ENCODE data around the gene ITPR1.

ITPR1 gene

GRCh38 chr3:4849739-4850138, 356.6 kb downstream of the ITPR1 start:
- DNase-seq (ENCODE audit: low read depth in 2 of 2), result no peak

DNA sequence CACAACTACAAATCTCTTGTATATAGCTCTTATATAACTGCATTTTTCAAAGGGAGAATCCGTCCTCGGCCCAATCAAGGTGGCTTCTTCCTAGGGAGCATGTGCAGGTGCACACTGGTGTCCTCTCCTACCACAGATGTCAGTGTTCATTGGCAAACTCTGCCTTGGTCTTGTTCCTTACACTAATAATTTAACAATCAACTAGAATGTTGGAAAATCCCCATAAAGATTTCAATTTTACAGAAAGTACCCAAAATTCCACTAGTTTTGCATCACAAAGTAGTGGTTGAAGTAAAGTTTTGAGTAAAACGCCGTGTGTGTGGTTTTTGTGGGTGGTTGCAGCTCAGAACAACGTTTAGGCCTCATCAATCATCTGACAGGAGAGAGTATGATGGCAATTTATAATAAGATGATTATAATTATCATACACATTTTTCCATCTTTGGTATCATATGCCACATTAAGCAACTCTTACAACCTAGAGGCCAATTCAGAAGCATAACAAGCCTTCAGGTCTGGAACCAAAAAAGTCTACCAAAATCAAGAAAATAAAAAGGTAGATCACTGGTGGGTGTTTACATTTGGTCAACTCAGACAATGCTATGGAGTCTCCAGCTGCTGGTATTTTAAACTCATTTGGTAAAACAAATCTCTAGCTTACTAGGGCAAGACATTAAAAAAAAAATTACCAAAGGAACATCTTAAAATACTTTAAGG, 357.2 kb downstream of the ITPR1 start:
- DNase-seq (ENCODE audit: low read depth in 2 of 2), result no peak

GRCh38 chr3:4850928-4851265, 357.7 kb downstream of the ITPR1 start:
- no peak for DNase-seq (ENCODE audit: low read depth in 2 of 2)

DNA sequence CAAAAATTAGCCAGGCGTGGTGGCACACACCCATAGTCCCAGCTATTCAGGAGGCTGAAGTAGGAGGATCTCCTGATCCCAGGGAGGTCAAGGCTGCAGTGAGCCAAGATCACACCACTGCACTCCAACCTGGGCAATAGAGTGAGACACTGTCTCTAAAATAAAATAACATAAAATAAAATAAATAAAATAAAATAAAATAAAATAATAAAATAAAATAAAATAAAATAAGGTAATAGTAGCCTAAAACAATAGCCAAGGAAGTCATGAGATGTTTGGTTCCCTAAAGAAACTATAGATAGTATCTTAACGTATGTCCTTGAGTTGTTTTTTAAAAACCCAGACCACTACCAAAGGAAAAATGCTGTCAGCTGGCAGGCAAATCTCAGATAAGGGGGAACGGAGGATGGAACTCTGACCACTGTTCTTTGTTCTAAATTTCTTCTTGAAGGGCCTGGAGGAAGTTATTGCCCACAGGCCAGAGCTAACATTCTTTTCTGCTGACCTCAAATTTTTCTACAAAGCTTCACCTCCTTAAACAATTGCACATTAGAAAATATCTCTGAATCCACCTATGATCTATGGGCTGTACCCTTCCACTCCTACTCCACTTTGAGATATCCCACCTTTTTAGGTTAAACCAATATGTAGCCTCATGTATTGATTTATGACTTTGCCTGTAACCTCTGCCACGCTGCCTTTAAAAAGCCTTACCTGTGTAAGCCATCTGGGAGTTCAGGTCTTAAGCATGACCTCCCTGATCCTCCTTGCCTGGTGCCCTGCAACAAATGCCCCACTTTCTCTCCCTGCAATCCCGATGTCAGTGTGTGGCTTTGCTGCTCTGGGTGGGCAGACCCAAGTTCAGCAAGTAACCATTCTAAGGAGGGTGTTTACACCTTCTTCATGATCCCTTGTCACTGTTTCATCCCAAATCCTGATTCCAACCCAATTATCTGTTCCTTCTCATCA, 359.9 kb downstream of the ITPR1 start:
- DNase-seq (ENCODE audit: low read depth in 2 of 2), result no peak

DNA sequence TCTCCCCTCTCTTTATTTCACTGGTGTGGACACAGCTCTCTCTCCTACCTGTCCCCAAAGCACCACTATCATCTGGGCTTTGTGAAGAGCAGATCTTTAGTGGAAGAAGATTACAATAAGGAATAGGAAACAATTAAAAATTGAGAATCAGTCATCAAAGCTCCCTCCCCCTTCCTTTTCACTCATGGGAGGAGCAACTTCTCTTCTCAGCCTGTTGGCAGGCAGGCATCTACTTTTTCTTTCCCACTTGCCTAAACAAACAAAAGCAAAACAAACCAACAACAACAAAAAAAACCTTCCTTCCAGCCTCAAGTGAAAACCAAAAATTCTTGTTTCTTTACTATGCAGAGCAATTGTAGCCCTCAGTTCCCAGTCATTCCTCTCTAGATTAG, 360.6 kb downstream of the ITPR1 start:
- DNase-seq (ENCODE audit: low read depth in 2 of 2), result no peak

DNA sequence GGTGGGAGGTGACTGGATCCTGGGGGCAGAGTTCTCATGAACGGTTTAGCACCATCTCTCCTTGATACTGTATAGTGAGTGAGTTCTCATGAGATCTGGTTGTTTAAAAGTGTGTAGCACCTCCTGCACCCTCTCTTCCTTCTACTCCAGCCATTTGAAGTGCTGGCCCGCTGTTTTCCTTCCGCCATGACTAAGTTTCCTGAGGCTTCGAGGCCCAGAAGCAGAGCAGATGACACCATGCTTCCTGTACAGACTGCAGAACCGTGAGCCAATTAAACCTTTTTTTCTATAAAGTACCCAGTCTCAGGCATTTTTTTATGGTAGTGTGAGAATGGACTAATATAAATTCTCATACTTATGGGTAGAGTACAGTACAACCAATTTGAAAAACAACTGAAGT, 362.5 kb downstream of the ITPR1 start:
- no peak for DNase-seq (ENCODE audit: low read depth in 2 of 2)

- DNase-seq (ENCODE audit: low read depth in 2 of 2), result no peak
Measured at GRCh38 chr3:4856136-4856535, 363.0 kb downstream of the ITPR1 start.

DNA sequence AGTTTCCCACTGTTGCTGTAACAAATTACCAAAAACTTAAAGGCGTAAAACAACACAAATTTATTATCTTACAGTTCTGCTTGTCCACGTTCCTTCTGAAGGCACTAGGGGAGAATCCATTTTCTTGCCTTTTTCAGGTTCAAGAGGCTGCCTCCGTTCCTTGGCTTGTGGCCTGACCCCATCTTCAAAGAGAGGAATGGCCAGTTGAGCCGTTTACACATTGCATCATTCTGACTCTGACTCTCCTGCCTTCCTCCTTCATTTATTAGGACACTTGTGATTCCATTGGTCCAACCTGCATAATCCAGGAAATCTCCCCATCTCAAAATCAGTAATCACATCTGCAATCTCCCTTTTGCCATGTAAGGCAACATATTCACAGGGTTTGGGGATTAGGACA, 363.4 kb downstream of the ITPR1 start:
- no peak for DNase-seq (ENCODE audit: low read depth in 2 of 2)

DNA sequence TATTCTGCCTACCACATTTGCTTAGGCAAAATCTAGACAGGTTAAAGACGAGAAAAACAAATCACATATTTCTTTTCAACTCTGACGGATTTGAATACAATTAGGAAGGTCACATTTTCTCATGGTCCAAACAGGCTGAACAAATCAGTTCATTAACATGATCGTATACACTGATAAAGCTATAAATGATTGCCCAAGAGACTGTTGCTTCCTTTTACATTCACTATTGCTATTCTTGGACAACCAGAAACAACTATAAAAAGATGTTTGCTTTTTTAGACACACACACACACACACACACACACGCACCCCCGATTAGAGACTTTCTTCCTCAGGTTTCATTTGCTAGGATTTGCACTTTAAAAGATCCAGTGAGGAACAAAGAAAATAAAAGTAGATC, 363.8 kb downstream of the ITPR1 start:
- DNase-seq (ENCODE audit: low read depth in 2 of 2), result no peak

DNA sequence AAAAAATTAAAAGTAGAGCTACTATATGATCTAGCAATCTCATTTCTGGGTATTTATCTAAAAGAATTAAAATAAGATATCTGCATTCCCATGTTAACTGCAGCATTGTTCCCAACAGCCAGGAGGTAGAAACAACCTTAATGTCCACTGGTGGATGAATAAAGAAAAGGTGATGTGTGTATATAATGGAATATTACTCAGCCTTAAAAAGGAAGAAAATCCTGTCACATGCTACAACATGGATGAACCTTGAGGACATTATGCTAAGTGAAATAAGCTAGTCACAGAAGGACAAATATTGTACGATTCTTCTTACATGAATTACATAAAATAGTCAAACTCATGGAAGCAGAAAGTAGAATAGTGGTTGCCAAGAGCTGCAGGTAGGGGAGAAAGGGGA, 366.6 kb downstream of the ITPR1 start:
- DNase-seq (ENCODE audit: low read depth in 2 of 2), result no peak

GRCh38 chr3:4862973-4863372, 369.8 kb downstream of the ITPR1 start:
- no peak for DNase-seq (ENCODE audit: low read depth in 2 of 2)

DNA sequence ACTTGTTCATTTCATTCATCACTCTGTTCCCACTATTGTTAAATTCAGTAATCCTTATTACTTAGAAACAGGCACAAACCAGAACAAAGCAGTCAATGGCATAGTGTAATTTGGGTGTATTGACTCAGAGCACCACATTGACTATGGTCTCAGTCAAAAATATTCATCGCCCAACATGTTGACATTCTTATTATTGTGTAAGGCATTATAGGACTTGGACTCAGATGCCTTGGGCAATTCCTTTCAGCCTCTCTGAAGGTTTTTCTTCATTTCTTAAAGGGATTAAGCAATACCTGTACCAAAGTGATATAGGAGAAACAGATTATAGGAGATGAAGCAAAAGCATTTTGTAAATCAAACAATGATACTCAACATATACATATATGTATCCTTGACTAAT, 371.4 kb downstream of the ITPR1 start:
- DNase-seq (ENCODE audit: low read depth in 2 of 2), result no peak

- DNase-seq (ENCODE audit: low read depth in 2 of 2), result no peak
Measured at GRCh38 chr3:4865714-4866113, 372.6 kb downstream of the ITPR1 start.

DNA sequence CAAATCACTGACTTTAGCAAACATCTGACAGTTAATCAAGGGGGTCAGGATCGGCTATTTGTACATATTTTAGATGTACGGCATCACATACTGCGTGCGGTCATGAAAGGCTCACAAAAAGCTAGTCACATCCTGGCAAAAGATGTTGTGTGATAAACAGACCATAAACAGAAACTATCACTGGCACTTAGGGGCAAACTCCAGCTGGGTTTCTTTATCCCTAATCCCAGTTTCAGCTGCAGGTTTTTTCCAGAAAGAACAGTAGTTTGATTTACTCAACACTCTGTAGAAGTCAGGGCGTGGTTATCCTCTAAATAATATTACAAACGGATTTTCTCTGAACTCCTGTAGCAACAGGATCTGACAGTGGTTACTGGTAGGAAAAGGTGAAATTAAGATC, 373.7 kb downstream of the ITPR1 start:
- no peak for DNase-seq (ENCODE audit: low read depth in 2 of 2)

DNA sequence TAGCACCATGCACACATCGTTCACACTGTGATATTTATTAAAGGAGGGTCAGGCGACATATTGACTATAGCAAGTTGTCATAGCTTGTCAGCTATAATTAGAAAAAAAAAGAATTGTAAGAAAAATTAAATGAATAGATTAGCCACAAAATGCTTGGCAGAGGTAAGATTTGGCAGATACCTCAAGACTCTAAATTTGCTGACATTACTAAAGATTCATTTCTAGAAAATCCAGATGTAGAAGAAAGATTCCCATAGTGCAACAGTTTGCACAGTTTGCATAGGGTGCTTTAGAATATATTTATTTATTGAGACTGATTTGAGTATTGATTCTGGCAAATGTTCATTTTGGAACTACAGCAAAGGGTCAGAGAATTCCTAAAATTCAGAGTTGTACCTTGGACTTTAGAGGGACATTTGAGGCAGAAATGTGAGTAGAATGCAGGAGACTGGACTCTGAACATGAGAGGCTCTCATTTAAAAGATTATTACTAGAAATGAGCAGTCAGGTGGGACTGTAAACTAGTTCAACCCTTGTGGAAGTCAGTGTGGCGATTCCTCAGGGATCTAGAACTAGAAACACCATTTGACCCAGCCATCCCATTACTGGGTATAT, 384.1 kb downstream of the ITPR1 start:
- no peak for DNase-seq (ENCODE audit: low read depth in 2 of 2)

GRCh38 chr3:4880850-4881249, 387.7 kb downstream of the ITPR1 start:
- no peak for DNase-seq (ENCODE audit: low read depth in 2 of 2)

DNA sequence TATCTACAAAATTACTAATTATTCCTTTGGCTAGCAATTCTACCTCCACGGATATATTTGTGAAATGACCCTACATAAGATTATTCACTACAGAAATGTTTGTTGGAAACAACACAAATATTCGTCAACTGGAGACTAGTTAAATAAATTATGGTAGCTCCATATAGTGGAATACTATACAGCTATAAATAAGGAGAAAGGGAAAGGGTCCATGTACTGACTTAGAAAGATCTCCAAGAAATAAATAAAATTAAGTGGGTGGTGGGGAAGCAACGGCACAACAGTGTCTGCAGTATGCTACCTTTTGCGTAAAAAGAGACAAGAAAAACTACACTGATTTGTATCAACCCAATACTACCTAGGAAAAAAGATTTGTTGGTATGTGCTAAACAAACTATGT, 389.4 kb downstream of the ITPR1 start:
- DNase-seq (ENCODE audit: low read depth in 2 of 2), result no peak

DNA sequence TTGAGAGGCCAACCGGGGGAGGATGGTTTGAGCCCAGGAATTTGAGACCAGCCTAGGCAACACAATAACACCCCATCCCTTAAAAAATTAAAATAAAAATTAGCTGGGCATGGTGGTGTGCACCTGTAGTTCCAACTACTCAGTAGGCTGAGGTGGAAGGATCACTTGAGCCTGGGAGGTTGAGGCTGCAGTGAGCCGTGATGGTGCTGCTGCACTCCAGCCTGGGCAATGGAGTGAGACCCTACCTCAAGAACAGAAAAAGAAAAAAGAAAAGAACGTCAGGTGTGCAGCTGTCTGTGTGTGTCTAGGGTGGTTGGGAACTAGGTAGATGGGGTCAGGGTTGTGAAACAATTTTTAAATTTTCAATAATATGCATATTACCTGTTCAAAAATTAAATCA, 389.9 kb downstream of the ITPR1 start:
- DNase-seq (ENCODE audit: low read depth in 2 of 2), result no peak

DNA sequence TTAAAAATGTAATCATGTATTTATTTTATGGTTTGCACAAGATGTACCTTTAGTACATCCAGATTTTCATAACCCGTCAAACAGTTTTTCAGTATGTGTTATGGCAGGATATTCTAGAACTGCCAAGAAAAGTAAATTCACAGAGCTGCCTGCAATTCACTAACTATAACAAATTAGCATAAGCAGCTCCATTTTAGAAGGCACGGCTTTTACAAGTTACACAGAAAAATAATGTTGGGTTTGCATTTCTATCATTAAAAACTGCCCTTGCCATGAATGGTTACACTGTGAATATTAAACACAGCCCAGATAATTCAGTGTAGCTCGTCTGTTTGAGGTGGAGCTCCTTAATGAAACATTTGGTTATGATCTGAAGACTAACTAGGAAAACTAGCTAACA, 391.7 kb downstream of the ITPR1 start:
- DNase-seq (ENCODE audit: low read depth in 2 of 2), result no peak

- no peak for DNase-seq (ENCODE audit: low read depth in 2 of 2)
Measured at GRCh38 chr3:4885316-4885715, 392.2 kb downstream of the ITPR1 start.

- DNase-seq (ENCODE audit: low read depth in 2 of 2), result no peak
Measured at GRCh38 chr3:4886448-4886847, 393.3 kb downstream of the ITPR1 start.

DNA sequence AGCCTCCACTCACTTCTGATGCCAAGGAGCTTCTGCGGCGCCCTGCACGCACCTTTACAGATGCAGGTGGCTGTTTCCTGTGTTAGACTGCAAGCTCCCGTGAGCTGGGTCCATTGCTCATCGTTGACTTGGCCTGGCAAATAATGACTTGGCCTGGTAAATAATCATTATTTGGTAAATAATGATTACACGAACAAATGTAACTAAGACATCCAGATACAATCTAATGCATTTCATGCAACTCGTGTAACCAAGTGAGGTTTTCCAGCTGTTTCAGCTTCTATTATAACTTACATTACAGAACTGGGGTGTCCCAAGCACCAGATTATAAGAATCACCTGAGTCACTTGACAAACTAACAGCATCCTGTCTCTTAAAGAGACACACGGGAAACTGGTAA, 394.0 kb downstream of the ITPR1 start:
- no peak for DNase-seq (ENCODE audit: low read depth in 2 of 2)

Data from fibroblast of skin of left biceps (primary cell).